ENCODE results near the gene ST6GALNAC4.
"Not testable (repeated sequence)": the region's sequence is repeated elsewhere in the genome, so short reads cannot be mapped to it uniquely, and the experiment has no call there.

The ST6GALNAC4 gene

GRCh38 chr9:127870153-127870491, 46.7 kb downstream of the ST6GALNAC4 start:
- DNase-seq (ENCODE audit: low spot score), result not testable (repeated sequence)

- peak; percentile 48 for DNase-seq (ENCODE audit: low spot score)
Measured at GRCh38 chr9:127869310-127870152, 47.3 kb downstream of the ST6GALNAC4 start.

GRCh38 chr9:127868278-127868902, 48.5 kb downstream of the ST6GALNAC4 start:
- DNase-seq (ENCODE audit: low spot score), result no peak

GRCh38 chr9:127867356-127868277, 49.2 kb downstream of the ST6GALNAC4 start:
- no peak for DNase-seq (ENCODE audit: low spot score)

- DNase-seq (ENCODE audit: low spot score), result no peak
Measured at GRCh38 chr9:127866535-127866934, 50.3 kb downstream of the ST6GALNAC4 start.

GRCh38 chr9:127865645-127866464, 51.0 kb downstream of the ST6GALNAC4 start:
- no peak for DNase-seq (ENCODE audit: low spot score)

- DNase-seq (ENCODE audit: low spot score), result no peak
Measured at GRCh38 chr9:127863191-127863621, 53.6 kb downstream of the ST6GALNAC4 start.

- peak; percentile 60 for DNase-seq (ENCODE audit: low spot score)
Measured at GRCh38 chr9:127862075-127863011, 54.5 kb downstream of the ST6GALNAC4 start.

GRCh38 chr9:127860779-127861178, 56.1 kb downstream of the ST6GALNAC4 start:
- no peak for DNase-seq (ENCODE audit: low spot score)

- DNase-seq (ENCODE audit: low spot score), result no peak
Measured at GRCh38 chr9:127860260-127860659, 56.6 kb downstream of the ST6GALNAC4 start.

GRCh38 chr9:127858041-127858512, 58.8 kb downstream of the ST6GALNAC4 start:
- DNase-seq (ENCODE audit: low spot score), result no peak

Data from putamen (tissue), 1 donor.